H9 (cell line): ENCODE data around the gene EIF4E1B. TPM values are rescaled to one million over a fixed set of nuclear protein-coding genes. Genes with fewer than 3 reads are reported as not detected.

Experiments used
- DNase-seq: peaks from one replicate; pipeline ENCODE4 v3.0.0-alpha.2; 2017
- H2AFZ ChIP-seq: one replicate; pipeline ENCODE4 v1.6.1; 2013; ENCODE audit warnings: mild to moderate bottlenecking, low read length, control low read depth, moderate library complexity
- H2AK5ac ChIP-seq: 2 replicates; pipeline ENCODE4 v1.6.1; 2013; ENCODE audit warnings: low read length, control low read depth, mixed read lengths; ENCODE audit not compliant: insufficient read length
- H2BK120ac ChIP-seq: one replicate; pipeline ENCODE4 v1.6.1; 2013; ENCODE audit warnings: low read depth, mild to moderate bottlenecking, low read length, control low read depth, inconsistent platforms; ENCODE audit not compliant: poor library complexity, severe bottlenecking
- H2BK12ac ChIP-seq: 2 replicates; pipeline ENCODE4 v1.6.1; 2013; ENCODE audit warnings: low read length, control low read depth, mixed read lengths, low read depth; ENCODE audit not compliant: insufficient read length
- H2BK15ac ChIP-seq: 2 replicates; pipeline ENCODE4 v1.6.1; 2013; ENCODE audit warnings: low read depth, low read length, control low read depth
- H2BK20ac ChIP-seq: one replicate; pipeline ENCODE4 v1.6.1; 2013; ENCODE audit warnings: low read depth, mild to moderate bottlenecking, low read length, control low read depth, inconsistent platforms; ENCODE audit not compliant: poor library complexity, severe bottlenecking
- H2BK5ac ChIP-seq: 2 replicates; pipeline ENCODE4 v1.6.1; 2013; ENCODE audit warnings: low read length, control low read depth, mixed read lengths; ENCODE audit not compliant: insufficient read length
- H3K14ac ChIP-seq: 2 replicates; pipeline ENCODE4 v1.6.1; 2013; ENCODE audit warnings: low read length, control low read depth; ENCODE audit not compliant: insufficient read depth
- H3K18ac ChIP-seq: 2 replicates; pipeline ENCODE4 v1.6.1; 2013; ENCODE audit warnings: low read depth, mild to moderate bottlenecking, mixed read lengths, low read length, control low read depth; ENCODE audit not compliant: insufficient read length
- H3K23ac ChIP-seq: 2 replicates; pipeline ENCODE4 v1.6.1; 2013; ENCODE audit warnings: low read length, control low read depth, mixed read lengths, low read depth; ENCODE audit not compliant: insufficient read length
- H3K23me2 ChIP-seq: 2 replicates; pipeline ENCODE4 v1.6.1; 2013; ENCODE audit warnings: low read depth, mild to moderate bottlenecking, mixed read lengths, low read length, control low read depth; ENCODE audit not compliant: insufficient read length, poor library complexity, severe bottlenecking
- H3K27ac ChIP-seq: 2 replicates; pipeline ENCODE4 v1.5.1; 2013; ENCODE audit warnings: low read length, control low read depth, mixed read lengths, low read depth; ENCODE audit not compliant: insufficient read length
- H3K27me3 ChIP-seq: 2 replicates; pipeline ENCODE4 v1.6.1; 2013; ENCODE audit warnings: low read length, control low read depth, inconsistent platforms; ENCODE audit not compliant: insufficient read depth
- H3K4ac ChIP-seq: 2 replicates; pipeline ENCODE4 v1.6.1; 2013; ENCODE audit warnings: low read depth, mild to moderate bottlenecking, control low read depth, inconsistent platforms, low read length, moderate library complexity
- H3K4me1 ChIP-seq: 2 replicates; pipeline ENCODE4 v1.6.1; 2013; ENCODE audit warnings: low read length, control low read depth, inconsistent platforms; ENCODE audit not compliant: insufficient read depth
- H3K4me2 ChIP-seq: 2 replicates; pipeline ENCODE4 v1.6.1; 2013; ENCODE audit warnings: low read length, control low read depth, mixed read lengths; ENCODE audit not compliant: insufficient read length, insufficient read depth
- H3K56ac ChIP-seq: 2 replicates; pipeline ENCODE4 v1.6.1; 2013; ENCODE audit warnings: low read depth, mild to moderate bottlenecking, mixed read lengths, low read length, control low read depth; ENCODE audit not compliant: insufficient read length
- H3K79me1 ChIP-seq: 2 replicates; pipeline ENCODE4 v1.6.1; 2013; ENCODE audit warnings: low read depth, mild to moderate bottlenecking, moderate library complexity, low read length, control low read depth, inconsistent platforms; ENCODE audit not compliant: insufficient read depth, poor library complexity, severe bottlenecking
- H3K79me2 ChIP-seq: 2 replicates; pipeline ENCODE4 v1.6.1; 2013; ENCODE audit warnings: low read length, control low read depth, inconsistent platforms; ENCODE audit not compliant: insufficient read depth
- H3K9ac ChIP-seq: 2 replicates; pipeline ENCODE4 v1.6.1; 2013; ENCODE audit warnings: low read length, control low read depth, mixed read lengths; ENCODE audit not compliant: insufficient read length; ENCODE audit errors: extremely low read depth
- H3K9me3 ChIP-seq: one replicate; pipeline ENCODE4 v1.6.1; 2013; ENCODE audit warnings: low read depth, low read length, inconsistent platforms; ENCODE audit not compliant: control insufficient read depth
- H3T11ph ChIP-seq: one replicate; pipeline ENCODE4 v1.6.1; 2013; ENCODE audit warnings: mild to moderate bottlenecking, low read length, control low read depth, inconsistent platforms
- H4K20me1 ChIP-seq: one replicate; pipeline ENCODE4 v1.6.1; 2013; ENCODE audit not compliant: control insufficient read depth, insufficient read length, insufficient read depth
- H4K5ac ChIP-seq: 2 replicates; pipeline ENCODE4 v1.6.1; 2013; ENCODE audit warnings: low read depth, mild to moderate bottlenecking, mixed read lengths, low read length, control low read depth; ENCODE audit not compliant: insufficient read length
- H4K8ac ChIP-seq: replicated peaks from 2 replicates; pipeline ENCODE4 v1.6.1; 2013; ENCODE audit warnings: low read length, control low read depth, mixed read lengths, low read depth; ENCODE audit not compliant: insufficient read length
- H4K91ac ChIP-seq: 2 replicates; pipeline ENCODE4 v1.6.1; 2013; ENCODE audit warnings: low read depth, mild to moderate bottlenecking, moderate library complexity, mixed read lengths, low read length, control low read depth; ENCODE audit not compliant: insufficient read length
- H3K27ac Mint-ChIP-seq, 3 experiments: 2 replicates in 2 of 3; 3 replicates in 1 of 3; pipeline ENCODE4 v1.8.0; 2020 to 2021; ENCODE audit warnings: mixed read lengths in 3 of 3, mild to moderate bottlenecking in 1 of 3, moderate library complexity in 1 of 3
- H3K27me3 Mint-ChIP-seq: 2 replicates; pipeline ENCODE4 v1.8.0; 2021; ENCODE audit warnings: low read depth, mild to moderate bottlenecking, moderate library complexity, mixed read lengths
- H3K36me3 Mint-ChIP-seq, 3 experiments: 2 replicates in 2 of 3; 3 replicates in 1 of 3; pipeline ENCODE4 v1.8.0; 2020 to 2021; ENCODE audit warnings: low read depth in 3 of 3, mixed read lengths in 3 of 3; ENCODE audit not compliant: insufficient read depth in 1 of 3
- H3K4me1 Mint-ChIP-seq, 2 experiments: 2 replicates each; pipeline ENCODE4 v1.8.0; 2020; ENCODE audit warnings: mixed read lengths in 2 of 2
- H3K4me3 Mint-ChIP-seq, 2 experiments: 2 replicates in 1 of 2; 3 replicates in 1 of 2; pipeline ENCODE4 v1.8.0; 2020 to 2021; ENCODE audit warnings: mild to moderate bottlenecking in 2 of 2, mixed read lengths in 2 of 2, moderate library complexity in 1 of 2
- H3K9me3 Mint-ChIP-seq, 2 experiments: 2 replicates in 1 of 2; 3 replicates in 1 of 2; pipeline ENCODE4 v1.8.0; 2020; ENCODE audit warnings: mild to moderate bottlenecking in 2 of 2, mixed read lengths in 2 of 2, moderate library complexity in 1 of 2
- WGBS: extraction: QIAGEN DNeasy Blood & Tissue Kit; methylation state at CpG from one replicate; pipeline ENCODE4 v1.1.7; 2013; ENCODE audit warnings: missing lambda C conversion rate, low lambda C conversion rate, mixed read lengths; ENCODE audit not compliant: insufficient read length; ENCODE audit errors: extremely low coverage; 5-methylcytosine and 5-hydroxymethylcytosine counted together
- total RNA-seq: library from RNA; stranded (reverse); gene quantifications from 2 replicates; pipeline ENCODE4 v1.2.1, GENCODE V29; 2021
- TF ChIP-seq, protein P1 (sequence below): fragments of 200-600 bp; sonication (generic); conservative IDR thresholded peaks from 3 replicates; pipeline ENCODE4 v1.8.0; 2021; ENCODE audit warnings: antibody characterized with exemption, mild to moderate bottlenecking

EIF4E1B gene
- total RNA-seq, 1 experiment from 2014 or later: 1.3 TPM

DNA sequence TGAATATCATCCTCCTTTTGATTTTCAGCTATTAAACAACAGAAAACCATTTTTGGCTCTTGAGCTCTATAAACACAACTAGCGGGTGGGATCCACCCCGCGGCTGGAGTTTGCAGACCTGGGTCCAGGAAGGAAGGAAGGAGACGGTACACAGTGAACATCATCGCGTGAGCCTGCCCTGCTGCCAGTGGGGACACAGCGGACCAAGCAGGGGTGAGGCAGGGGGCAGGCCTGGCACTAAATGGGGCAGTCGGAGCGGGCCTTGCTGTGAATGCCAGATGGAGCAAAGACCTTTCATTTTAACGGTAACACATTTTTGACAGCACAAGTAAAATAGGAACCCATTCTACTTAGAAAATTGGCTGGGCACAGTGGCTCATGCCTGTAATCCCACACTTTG, 31.2 kb downstream of the EIF4E1B start:
- Histone ChIP-seq H4K20me1 (no peaks in the 10 kb centered on the region), H2BK20ac (no peak overlapping the region), H3K9me3 (no peaks in the 10 kb centered on the region), H3K23me2 (no peaks in the 10 kb centered on the region), H3T11ph (no peak overlapping the region), H2AFZ (no peak overlapping the region), H3K14ac (no peak overlapping the region), H4K5ac (no peak overlapping the region), H3K4me1 (no peaks in the 10 kb centered on the region; the same call in 1 of the 2 replicates), H3K9ac (no peak overlapping the region), H3K27ac (no peak overlapping the region), H4K91ac (no peak overlapping the region), H2BK12ac (no peak overlapping the region), H4K8ac (no peak overlapping the region), H3K4me2 (no peak overlapping the region), H2AK5ac (no peak overlapping the region), H2BK15ac (no peak overlapping the region), H2BK120ac (no peak overlapping the region), H3K4ac (no peak overlapping the region), H3K79me1 (no peaks in the 10 kb centered on the region), H3K23ac (no peak overlapping the region), H2BK5ac (no peak overlapping the region), H3K79me2 (no peaks in the 10 kb centered on the region), H3K27me3 (no peaks in the 10 kb centered on the region), H3K56ac (no peak overlapping the region), H3K18ac (no peak overlapping the region)
- peaks cover 0 to 7% (median 2%) of the 10 kb centered on the region in 3 experiments; a peak in 3 of 7 replicates for H3K36me3 Mint-ChIP-seq
- WGBS: no CpG with 5 or more reads among the region's 10 CpGs
- H3K27ac Mint-ChIP-seq: no peak overlapping the region
- peaks cover 13 to 28% of the 10 kb centered on the region in 2 experiments for H3K4me1 Mint-ChIP-seq
- DNase-seq: no peak
- H3K4me3 Mint-ChIP-seq: no peak overlapping the region
- TF ChIP-seq, protein P1, sequence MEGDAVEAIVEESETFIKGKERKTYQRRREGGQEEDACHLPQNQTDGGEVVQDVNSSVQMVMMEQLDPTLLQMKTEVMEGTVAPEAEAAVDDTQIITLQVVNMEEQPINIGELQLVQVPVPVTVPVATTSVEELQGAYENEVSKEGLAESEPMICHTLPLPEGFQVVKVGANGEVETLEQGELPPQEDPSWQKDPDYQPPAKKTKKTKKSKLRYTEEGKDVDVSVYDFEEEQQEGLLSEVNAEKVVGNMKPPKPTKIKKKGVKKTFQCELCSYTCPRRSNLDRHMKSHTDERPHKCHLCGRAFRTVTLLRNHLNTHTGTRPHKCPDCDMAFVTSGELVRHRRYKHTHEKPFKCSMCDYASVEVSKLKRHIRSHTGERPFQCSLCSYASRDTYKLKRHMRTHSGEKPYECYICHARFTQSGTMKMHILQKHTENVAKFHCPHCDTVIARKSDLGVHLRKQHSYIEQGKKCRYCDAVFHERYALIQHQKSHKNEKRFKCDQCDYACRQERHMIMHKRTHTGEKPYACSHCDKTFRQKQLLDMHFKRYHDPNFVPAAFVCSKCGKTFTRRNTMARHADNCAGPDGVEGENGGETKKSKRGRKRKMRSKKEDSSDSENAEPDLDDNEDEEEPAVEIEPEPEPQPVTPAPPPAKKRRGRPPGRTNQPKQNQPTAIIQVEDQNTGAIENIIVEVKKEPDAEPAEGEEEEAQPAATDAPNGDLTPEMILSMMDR: no peak
- peaks cover 5 to 6% of the 10 kb centered on the region in 2 experiments; a peak in 3 of 5 replicates for H3K9me3 Mint-ChIP-seq
- no peaks in the 10 kb centered on the region; the same call in 1 of the 2 replicates for H3K27me3 Mint-ChIP-seq
